Heart right ventricle (tissue), 16 donors: ENCODE data around the gene QRICH2. TPM values are rescaled to one million over a fixed set of nuclear protein-coding genes. Genes with fewer than 3 reads are reported as not detected.
"Not testable (repeated sequence)": the region's sequence is repeated elsewhere in the genome, so short reads cannot be mapped to it uniquely, and the experiment has no call there.

Source experiments
- ATAC-seq, 8 donors: fragments of 200-7000 bp; cut with Tn5 transposase; one replicate each; pipeline ENCODE4 v1.9.1; 2020; ENCODE audit warnings: mild to moderate bottlenecking in 8 of 8, moderate library complexity in 8 of 8, moderate number of reproducible peaks in 1 of 8
- DNase-seq, 2 donors: peaks; one replicate each; pipeline ENCODE4 v3.0.0-alpha.2; 2020
- H3K27ac ChIP-seq, 10 donors: fragments of 200-600 bp; sonication (generic) in 2 of 10; one replicate each; pipeline versions ENCODE4 v1.5.0 to v1.8.0; 2020 to 2022; ENCODE audit warnings: mild to moderate bottlenecking in 3 of 10
- H3K27me3 ChIP-seq, 7 donors: fragments of 200-600 bp; one replicate each; pipeline ENCODE4 v1.8.0; 2021 to 2022; ENCODE audit warnings: mild to moderate bottlenecking in 2 of 7
- H3K36me3 ChIP-seq, 9 donors: fragments of 200-600 bp; sonication (generic) in 1 of 9; one replicate each; pipeline versions ENCODE4 v1.5.0 to v1.8.0; 2020 to 2022; ENCODE audit warnings: mild to moderate bottlenecking in 2 of 9
- H3K4me1 ChIP-seq, 9 donors: fragments of 200-600 bp; sonication (generic) in 1 of 9; one replicate each; pipeline versions ENCODE4 v1.5.0 to v1.8.0; 2020 to 2022; ENCODE audit warnings: mild to moderate bottlenecking in 4 of 9
- H3K4me3 ChIP-seq, 10 donors: fragments of 200-600 bp; sonication (generic) in 2 of 10; one replicate each; pipeline versions ENCODE4 v1.5.0 to v1.8.0; 2020 to 2022; ENCODE audit warnings: mild to moderate bottlenecking in 7 of 10, moderate library complexity in 2 of 10
- H3K9me3 ChIP-seq, 11 donors: fragments of 200-600 bp in 10 of 11; sonication (generic) in 2 of 11; one replicate each; pipeline versions ENCODE4 v1.5.0 to v1.8.0; 2013 to 2022; ENCODE audit warnings: mild to moderate bottlenecking in 2 of 11, control low read depth in 1 of 11, moderate library complexity in 1 of 11
- WGBS, 2 donors: extraction: QIAGEN DNeasy Blood & Tissue Kit; methylation state at CpG; one replicate each; pipeline ENCODE4 v1.1.7; 2013; ENCODE audit warnings: inconsistent platforms in 1 of 2; 5-methylcytosine and 5-hydroxymethylcytosine counted together
- intact Hi-C, 10 donors: fragments of 100-400 bp; cut with DNase I; formaldehyde crosslinking; loops; one replicate each; pipeline versions ENCODE4 v1.11.1 to v1.14.2; 2022
- polyA plus RNA-seq, 2 donors: library from polyadenylated mRNA; stranded (reverse); fragments of 200-250 nt; gene quantifications; one replicate each; pipeline ENCODE4 v1.2.3, GENCODE V29; 2013
- total RNA-seq, 10 donors: library from RNA; stranded (reverse); fragmentation: NEBNext Ultra II Directional in 3 of 10; extraction: Animal tissue kit (Norgen Biotek cat#: 25700) in 3 of 10; gene quantifications; one replicate each; pipeline versions ENCODE4 v1.2.1 to v1.2.4, GENCODE V29; 2021 to 2023
- TF ChIP-seq, protein P1 (sequence below), 9 donors: fragments of 200-600 bp; sonication (generic) in 2 of 9; IDR thresholded peaks; one replicate each; pipeline versions ENCODE4 v1.5.0 to v1.8.0; 2021 to 2022; ENCODE audit warnings: antibody characterized with exemption in 9 of 9, mild to moderate bottlenecking in 5 of 9, moderate library complexity in 1 of 9
- donor health status: Arrhythmogenic right ventricular cardiomyopathy.
- donor health status: ischemic (EF 13 %, LVEDD 7.1; RV severe dilation, severe dysfunction).
- donor health status: healthy with polysubstance abuse.
- donor health status: DM: no; HTN: yes; CAD: no.
- donor health status: DM: no; HTN: no; CAD: no.
- donor health status: ischemic (EF 25% LVEDD 6.9; RV normal size, moderate dysfunction).
- donor health status: ischemic (EF 25% LVEDD 5.7; RV mildly dilated, moderate dysfunction).
- donor health status: healthy.
- donor health status: DM: yes; HTN: yes; CAD: no.
- donor health status: Ischemic cardiomyopathy.
- donor health status: ischemic (EF 35%, LVEDD 5.7; RV mildly dilated, moderate dysfunction).
- donor health status: nonischemic (EF 11% LVEDD 7.7; RV severe dilation, severe dysfunction).
- donor health status: DM: yes; HTN: yes; CAD: no.
- donor health status: PGD.
- donor health status: ischemic (EF 29% LVEDD 5.4; RV normal size, mild dysfunction).
- donor health status: nonischemic (EF 23%, LVEDD 6.1; RV moderate dilation, normal function).

Gene QRICH2
- total and polyA plus RNA-seq, 12 donors, result 0.98 to 8.9 (median 2.0) TPM

- Histone ChIP-seq H3K4me1 (peaks cover 0 to 55% (median 28%) of the 10 kb centered on the region in 9 donors), H3K27ac (peak overlapping the region in 2 of 10 donors; percentile 29 to 56), H3K4me3 (no peak overlapping the region), H3K27me3 (no peaks in the 10 kb centered on the region), H3K9me3 (no peaks in the 10 kb centered on the region), H3K36me3 (no peaks in the 10 kb centered on the region)
- intact Hi-C loops, result loop anchor here in 1 of 10 donors (10.0 kb wide), 1 partner anchor 356 kb away; the partner anchor contains the start of gene MRPL38
- ATAC-seq (no peak), DNase-seq (no peak)
- WGBS, 2 donors, result 75 to 76% methylated on average over 5 of the region's 5 CpGs
- TF ChIP-seq, protein P1, sequence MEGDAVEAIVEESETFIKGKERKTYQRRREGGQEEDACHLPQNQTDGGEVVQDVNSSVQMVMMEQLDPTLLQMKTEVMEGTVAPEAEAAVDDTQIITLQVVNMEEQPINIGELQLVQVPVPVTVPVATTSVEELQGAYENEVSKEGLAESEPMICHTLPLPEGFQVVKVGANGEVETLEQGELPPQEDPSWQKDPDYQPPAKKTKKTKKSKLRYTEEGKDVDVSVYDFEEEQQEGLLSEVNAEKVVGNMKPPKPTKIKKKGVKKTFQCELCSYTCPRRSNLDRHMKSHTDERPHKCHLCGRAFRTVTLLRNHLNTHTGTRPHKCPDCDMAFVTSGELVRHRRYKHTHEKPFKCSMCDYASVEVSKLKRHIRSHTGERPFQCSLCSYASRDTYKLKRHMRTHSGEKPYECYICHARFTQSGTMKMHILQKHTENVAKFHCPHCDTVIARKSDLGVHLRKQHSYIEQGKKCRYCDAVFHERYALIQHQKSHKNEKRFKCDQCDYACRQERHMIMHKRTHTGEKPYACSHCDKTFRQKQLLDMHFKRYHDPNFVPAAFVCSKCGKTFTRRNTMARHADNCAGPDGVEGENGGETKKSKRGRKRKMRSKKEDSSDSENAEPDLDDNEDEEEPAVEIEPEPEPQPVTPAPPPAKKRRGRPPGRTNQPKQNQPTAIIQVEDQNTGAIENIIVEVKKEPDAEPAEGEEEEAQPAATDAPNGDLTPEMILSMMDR (IDR thresholded peaks at IDR 0.05), result no peak
These were observed 47.4 kb downstream of the QRICH2 start for GRCh38 chr17:76260669-76261068.

GRCh38 chr17:76260220-76260619, 47.9 kb downstream of the QRICH2 start:
- intact Hi-C loops, result loop anchor here in 1 of 10 donors (10.0 kb wide), 1 partner anchor 355 kb away; the partner anchor contains the start of gene MRPL38
- no peaks in the 10 kb centered on the region for H3K27me3 ChIP-seq
- no peak overlapping the region for H3K4me3 ChIP-seq
- DNase-seq (no peak), ATAC-seq (no peak)
- H3K4me1 ChIP-seq, result peaks cover 0 to 55% (median 28%) of the 10 kb centered on the region in 9 donors
- 94 to 96% methylated on average over 7 of the region's 7 CpGs for WGBS, 2 donors
- H3K27ac ChIP-seq, result peak overlapping the region in 4 of 10 donors; percentile 19 to 30 (median 28)
- H3K9me3 ChIP-seq, result no peaks in the 10 kb centered on the region
- H3K36me3 ChIP-seq, result no peaks in the 10 kb centered on the region
- TF ChIP-seq, protein P1 (IDR thresholded peaks at IDR 0.05), result no peak

DNA sequence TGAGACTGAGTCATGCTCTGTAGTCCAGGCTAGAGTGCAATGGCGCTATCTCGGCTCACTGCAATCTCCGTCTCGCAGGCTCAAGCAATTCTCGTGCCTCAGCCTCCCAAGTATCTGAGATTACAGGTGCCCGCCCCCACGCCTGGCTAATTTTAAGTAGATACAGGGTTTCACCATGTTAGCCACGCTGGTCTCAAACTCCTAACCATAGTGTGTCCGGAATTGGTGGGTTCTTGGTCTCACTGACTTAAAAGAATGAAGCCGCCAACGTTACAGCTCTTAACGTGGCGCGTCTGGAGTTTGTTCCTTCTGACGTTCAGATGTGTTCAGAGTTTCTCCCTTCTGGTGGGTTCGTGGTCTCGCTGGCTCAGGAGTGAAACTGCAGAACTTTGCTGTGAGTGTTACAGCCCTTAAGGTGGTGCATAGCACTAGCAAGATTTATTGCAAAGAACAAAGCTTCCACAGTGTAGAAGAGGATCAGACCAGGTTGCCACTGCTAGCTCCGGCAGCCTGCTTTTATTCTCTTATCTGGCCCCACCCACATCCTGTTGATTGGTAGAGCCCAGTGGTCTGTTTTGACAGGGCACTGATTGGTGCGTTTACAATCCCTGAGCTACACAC, 51.5 kb downstream of the QRICH2 start:
- H3K9me3 ChIP-seq, H3K36me3 ChIP-seq, intact Hi-C loops, H3K27me3 ChIP-seq, DNase-seq, ATAC-seq, H3K4me3 ChIP-seq: not testable (repeated sequence)
- H3K27ac ChIP-seq, result peak overlapping the region in 1 of 10 donors; percentile 7
- WGBS, 2 donors, result 79 to 80% methylated on average over 19 of the region's 19 CpGs
- peaks cover 0 to 47% (median 16%) of the 10 kb centered on the region in 9 donors for H3K4me1 ChIP-seq

DNA sequence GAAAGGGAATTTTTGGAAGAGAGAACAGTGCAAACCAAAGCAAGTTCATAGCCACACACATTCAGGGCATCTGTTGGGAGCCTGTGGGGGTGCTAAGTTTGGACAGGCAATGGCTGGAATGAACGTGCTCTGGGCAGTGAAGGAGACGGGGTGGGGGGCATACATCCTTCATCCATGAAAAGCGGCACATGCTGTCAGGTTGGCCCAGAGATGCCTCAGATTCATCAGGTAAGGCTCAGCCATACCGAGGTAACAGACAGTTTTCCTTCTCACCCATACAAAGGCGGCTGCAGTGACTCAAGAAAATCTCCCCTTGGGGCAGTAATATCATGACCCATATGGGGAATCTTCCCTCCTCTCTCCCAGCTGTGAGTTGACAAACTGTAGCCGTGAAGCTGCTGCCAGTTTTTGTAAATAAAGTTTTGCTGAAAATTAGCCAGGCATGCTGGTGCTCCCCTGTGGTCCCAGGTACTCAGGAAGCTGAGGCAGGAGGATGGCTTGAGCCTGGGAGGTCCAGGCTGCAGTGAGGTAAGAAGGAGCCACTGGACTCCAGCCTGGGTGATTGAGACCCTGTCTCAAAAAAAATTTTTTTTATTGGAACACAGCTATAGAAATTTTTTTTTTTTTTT, 52.2 kb downstream of the QRICH2 start:
- TF ChIP-seq, protein P1 (IDR thresholded peaks at IDR 0.05), result no peak
- Histone ChIP-seq H3K36me3 (no peaks in the 10 kb centered on the region), H3K27me3 (no peaks in the 10 kb centered on the region), H3K4me3 (no peak overlapping the region), H3K4me1 (peaks cover 0 to 47% (median 16%) of the 10 kb centered on the region in 9 donors), H3K9me3 (no peaks in the 10 kb centered on the region), H3K27ac (peak overlapping the region in 1 of 10 donors; percentile 7)
- intact Hi-C loops, result no loop called here
- DNase-seq (no peak), ATAC-seq (no peak)
- 83 to 84% methylated on average over 6 of the region's 6 CpGs for WGBS, 2 donors

DNA sequence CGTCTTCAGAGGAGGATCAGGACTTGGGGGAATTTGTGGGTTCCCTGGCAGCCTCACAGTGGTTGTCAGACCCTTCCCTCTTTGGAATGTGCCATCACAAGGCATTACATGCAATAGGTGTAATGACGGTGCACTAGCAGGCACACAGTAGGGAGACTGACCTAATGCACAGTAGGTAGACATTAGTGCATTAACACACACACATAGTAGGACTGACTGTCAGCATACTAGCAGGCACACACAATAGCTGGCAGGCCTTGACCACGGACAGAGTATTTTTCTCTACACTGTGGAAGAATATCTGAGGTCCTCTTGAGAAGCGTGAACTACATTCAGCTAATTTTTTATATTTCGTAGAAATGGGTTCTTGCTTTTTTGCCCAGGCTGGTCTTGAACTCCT, 53.8 kb downstream of the QRICH2 start:
- no peak overlapping the region for H3K27ac ChIP-seq
- 90 to 93% methylated on average over 5 of the region's 5 CpGs for WGBS, 2 donors

More for the DNA sequence above, 53.8 kb downstream of the QRICH2 start:
- no peak for DNase-seq
- Histone ChIP-seq H3K36me3 (no peaks in the 10 kb centered on the region), H3K27me3 (no peaks in the 10 kb centered on the region), H3K9me3 (no peaks in the 10 kb centered on the region), H3K4me1 (peaks cover 0 to 33% (median 14%) of the 10 kb centered on the region in 9 donors), H3K4me3 (no peak overlapping the region)
- ATAC-seq, result no peak
- TF ChIP-seq, protein P1 (IDR thresholded peaks at IDR 0.05), result no peak
- intact Hi-C loops, result no loop called here
